GM18502 (cell line): Measurements from ENCODE around the gene KIF26B.
"Not testable (repeated sequence)": the region's sequence is repeated elsewhere in the genome, so short reads cannot be mapped to it uniquely, and the experiment has no call there.

Experiments used
- ATAC-seq: cut with Tn5 transposase; IDR thresholded peaks from one replicate; pipeline ENCODE4 v1.9.1; 2021; ENCODE audit warnings: mild to moderate bottlenecking; ENCODE audit not compliant: unreplicated experiment, poor library complexity

Gene KIF26B

GRCh38 chr1:245310571-245311531, 156.1 kb downstream of the KIF26B start:
- peak; percentile 71 for ATAC-seq

GRCh38 chr1:245311887-245312536, 157.2 kb downstream of the KIF26B start:
- ATAC-seq, result no peak

- no peak for ATAC-seq
Observed at GRCh38 chr1:245313576-245313975, 158.8 kb downstream of the KIF26B start.

GRCh38 chr1:245316784-245317183, 162.0 kb downstream of the KIF26B start:
- no peak for ATAC-seq

GRCh38 chr1:245317217-245317616, 162.4 kb downstream of the KIF26B start:
- ATAC-seq, result no peak

- ATAC-seq, result no peak
Observed at GRCh38 chr1:245319094-245319493, 164.3 kb downstream of the KIF26B start.

GRCh38 chr1:245322673-245323072, 167.9 kb downstream of the KIF26B start:
- ATAC-seq, result no peak

- ATAC-seq, result not testable (repeated sequence)
Observed at GRCh38 chr1:245323765-245324164, 169.0 kb downstream of the KIF26B start.

- no peak for ATAC-seq
Observed at GRCh38 chr1:245325922-245326795, 171.4 kb downstream of the KIF26B start.

GRCh38 chr1:245327360-245327759, 172.6 kb downstream of the KIF26B start:
- ATAC-seq, result no peak

- ATAC-seq, result no peak
Observed at GRCh38 chr1:245327842-245328241, 173.1 kb downstream of the KIF26B start.

- ATAC-seq, result no peak
Observed at GRCh38 chr1:245330951-245331350, 176.2 kb downstream of the KIF26B start.

- no peak for ATAC-seq
Observed at GRCh38 chr1:245332085-245332484, 177.3 kb downstream of the KIF26B start.

GRCh38 chr1:245332513-245332912, 177.7 kb downstream of the KIF26B start:
- ATAC-seq, result no peak

GRCh38 chr1:245334235-245334634, 179.4 kb downstream of the KIF26B start:
- ATAC-seq, result no peak

- ATAC-seq, result no peak
Observed at GRCh38 chr1:245334827-245335490, 180.2 kb downstream of the KIF26B start.

- not testable (repeated sequence) for ATAC-seq
Observed at GRCh38 chr1:245335684-245336083, 180.9 kb downstream of the KIF26B start.

- ATAC-seq, result no peak
Observed at GRCh38 chr1:245336149-245336983, 181.6 kb downstream of the KIF26B start.

GRCh38 chr1:245336984-245337355, 182.2 kb downstream of the KIF26B start:
- not testable (repeated sequence) for ATAC-seq
